CD8-positive, alpha-beta memory T cell (primary cell): ENCODE results near the gene LYPD6. TPM values are rescaled to one million over a fixed set of nuclear protein-coding genes. Genes with fewer than 3 reads are reported as not detected.

Experiments
- CTCF ChIA-PET: fragments of 350-600 bp; sonication (Branson Sonifier 250); formaldehyde crosslinking; loops from one replicate; lab custom pipeline; 2021; ENCODE audit warnings: antibody characterized with exemption; lab: Charles Lee
- POLR2A ChIA-PET: fragments of 350-600 bp; sonication (Branson Sonifier 250); formaldehyde crosslinking; loops from one replicate; lab custom pipeline; 2021; ENCODE audit warnings: antibody characterized with exemption; lab: Charles Lee
- DNase-seq, 5 donors: peaks; one replicate each; pipeline versions ENCODE4 v3.0.0 to v3.0.0-alpha.2; 2020 to 2022; ENCODE audit warnings: mixed read lengths in 1 of 5
- H3K27ac ChIP-seq: one replicate; pipeline ENCODE4 v1.7.0; 2013; ENCODE audit warnings: low read depth, mild to moderate bottlenecking, low read length, moderate library complexity
- H3K27me3 ChIP-seq: 2 replicates; pipeline ENCODE4 v1.7.0; 2013; ENCODE audit warnings: low read length, mild to moderate bottlenecking; ENCODE audit not compliant: insufficient read depth, poor library complexity, severe bottlenecking
- H3K36me3 ChIP-seq: 2 replicates; pipeline ENCODE4 v1.7.0; 2013; ENCODE audit warnings: mild to moderate bottlenecking, low read length, moderate library complexity; ENCODE audit not compliant: insufficient read depth
- H3K4me1 ChIP-seq: 2 replicates; pipeline ENCODE4 v1.7.0; 2013; ENCODE audit warnings: mild to moderate bottlenecking, low read length, moderate library complexity; ENCODE audit not compliant: insufficient read depth
- H3K4me3 ChIP-seq: 2 replicates; pipeline ENCODE4 v1.7.0; 2013; ENCODE audit warnings: mild to moderate bottlenecking, low read length
- H3K9me3 ChIP-seq: 2 replicates; pipeline ENCODE4 v1.7.0; 2013; ENCODE audit warnings: mild to moderate bottlenecking, low read length
- H3K27ac Mint-ChIP-seq, 8 donors: one replicate each; pipeline ENCODE4 v1.8.0; 2020 to 2021; ENCODE audit warnings: mixed read lengths in 8 of 8, mild to moderate bottlenecking in 6 of 8, inconsistent platforms in 3 of 8, moderate library complexity in 3 of 8
- H3K27me3 Mint-ChIP-seq, 2 donors: one replicate each; pipeline ENCODE4 v1.8.0; 2020 to 2021; ENCODE audit warnings: mixed read lengths in 2 of 2, mild to moderate bottlenecking in 1 of 2, moderate library complexity in 1 of 2
- H3K36me3 Mint-ChIP-seq, 3 donors: one replicate each; pipeline ENCODE4 v1.8.0; 2020 to 2021; ENCODE audit warnings: mixed read lengths in 3 of 3, inconsistent platforms in 1 of 3, mild to moderate bottlenecking in 1 of 3
- H3K4me1 Mint-ChIP-seq, 3 donors: one replicate each; pipeline ENCODE4 v1.8.0; 2020 to 2021; ENCODE audit warnings: mixed read lengths in 3 of 3, inconsistent platforms in 1 of 3, mild to moderate bottlenecking in 1 of 3
- H3K4me3 Mint-ChIP-seq, 7 donors: one replicate each; pipeline ENCODE4 v1.8.0; 2020 to 2021; ENCODE audit warnings: mixed read lengths in 7 of 7, mild to moderate bottlenecking in 6 of 7, moderate library complexity in 4 of 7, inconsistent platforms in 2 of 7
- H3K9me3 Mint-ChIP-seq, 5 donors: one replicate each; pipeline ENCODE4 v1.8.0; 2020 to 2022; ENCODE audit warnings: mixed read lengths in 5 of 5, mild to moderate bottlenecking in 3 of 5, moderate library complexity in 2 of 5, inconsistent platforms in 1 of 5
- polyA plus RNA-seq: library from polyadenylated mRNA; unstranded; fragments of 300-500 nt; fragmentation: Illumina TruSeq; gene quantifications from one replicate; pipeline ENCODE4 v1.2.3, GENCODE V29; 2021
- total RNA-seq, 2 experiments: library from RNA; stranded (reverse); gene quantifications; one replicate each; pipeline ENCODE4 v1.2.3, GENCODE V29; 2021

LYPD6 gene
- total and polyA plus RNA-seq, 3 experiments from 2014 or later, result not detected

DNA sequence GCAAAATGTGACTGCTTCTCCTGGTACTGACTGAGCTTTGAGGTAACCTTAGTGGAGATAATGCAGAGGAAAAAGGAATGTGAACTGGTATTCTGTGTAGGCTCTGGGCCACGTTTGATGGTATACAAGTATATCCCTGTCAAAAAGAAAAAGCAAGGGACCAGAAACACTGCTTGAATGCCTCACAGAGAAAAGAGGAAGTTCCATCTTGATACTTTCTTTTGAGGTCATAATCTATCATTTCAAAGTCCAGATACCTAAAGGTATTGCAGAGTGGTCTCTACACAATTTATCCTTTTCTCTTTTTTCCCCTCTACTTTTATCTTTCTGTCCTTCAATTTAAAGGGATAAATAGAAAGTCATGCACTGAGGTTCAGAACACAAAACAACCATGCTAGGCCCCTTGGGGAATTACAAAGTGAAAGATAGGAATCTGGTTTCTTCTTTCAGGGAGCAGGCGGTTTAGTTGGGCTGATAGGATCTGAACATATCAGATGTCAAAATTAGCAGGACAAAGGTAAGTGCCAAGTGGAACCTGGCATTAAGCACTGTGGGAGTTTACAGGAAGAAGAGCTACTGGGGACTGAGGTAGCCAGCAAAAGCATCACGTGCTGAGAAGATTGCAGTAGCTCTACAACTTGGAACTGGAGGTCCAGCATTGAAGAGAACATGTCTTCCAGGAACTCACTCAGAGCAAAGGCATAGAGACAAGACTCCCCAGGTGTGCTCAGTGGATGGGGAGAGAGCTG lies 121.2 kb downstream of the LYPD6 start:
- Mint-ChIP-seq H3K4me1 (peaks cover 0 to 4% (median 0%) of the 10 kb centered on the region in 3 donors), H3K36me3 (no peaks in the 10 kb centered on the region), H3K4me3 (no peak overlapping the region), H3K27ac (no peak overlapping the region), H3K27me3 (peaks cover 2 to 7% of the 10 kb centered on the region in 2 donors), H3K9me3 (peaks cover 0 to 6% (median 0%) of the 10 kb centered on the region in 5 donors)
- H3K4me1 ChIP-seq, result no peaks in the 10 kb centered on the region
- POLR2A ChIA-PET, result no interaction called here
- H3K4me3 ChIP-seq, result no peak overlapping the region
- H3K36me3 ChIP-seq, result no peaks in the 10 kb centered on the region
- DNase-seq, result no peak
- CTCF ChIA-PET, result no interaction called here
- no peak overlapping the region for H3K27ac ChIP-seq
- no peaks in the 10 kb centered on the region for H3K9me3 ChIP-seq
- H3K27me3 ChIP-seq, result no peaks in the 10 kb centered on the region

DNA sequence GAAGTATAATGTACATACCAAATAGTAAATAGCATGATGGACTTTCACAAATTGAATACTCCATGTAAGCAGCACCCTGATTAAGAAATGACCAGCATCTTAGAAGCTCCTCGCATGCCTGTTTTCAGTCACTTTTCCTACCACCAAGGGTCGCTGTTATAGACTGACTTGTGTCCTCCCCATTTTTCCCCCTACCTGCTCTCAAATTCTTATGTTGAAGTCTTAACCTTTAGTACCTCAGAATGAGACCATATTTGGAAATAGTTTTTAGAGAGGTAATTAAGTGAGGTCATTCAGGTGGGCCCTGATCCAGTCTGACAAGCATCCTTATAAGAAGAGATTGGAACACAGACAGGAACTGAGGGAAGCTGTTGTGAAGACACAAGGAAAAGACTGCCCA lies 125.9 kb downstream of the LYPD6 start:
- Histone ChIP-seq H3K4me1 (no peaks in the 10 kb centered on the region), H3K27ac (no peak overlapping the region), H3K9me3 (no peaks in the 10 kb centered on the region), H3K36me3 (no peaks in the 10 kb centered on the region), H3K27me3 (no peaks in the 10 kb centered on the region), H3K4me3 (no peak overlapping the region)
- H3K4me1 Mint-ChIP-seq, result peaks cover 0 to 4% (median 0%) of the 10 kb centered on the region in 3 donors
- no peak overlapping the region for H3K4me3 Mint-ChIP-seq
- POLR2A ChIA-PET, result no interaction called here
- no peak overlapping the region for H3K27ac Mint-ChIP-seq
- no peak for DNase-seq
- peaks cover 17 to 35% (median 22%) of the 10 kb centered on the region in 5 donors for H3K9me3 Mint-ChIP-seq
- no peaks in the 10 kb centered on the region for H3K36me3 Mint-ChIP-seq
- peaks cover 2 to 3% of the 10 kb centered on the region in 2 donors for H3K27me3 Mint-ChIP-seq
- CTCF ChIA-PET, result no interaction called here

DNA sequence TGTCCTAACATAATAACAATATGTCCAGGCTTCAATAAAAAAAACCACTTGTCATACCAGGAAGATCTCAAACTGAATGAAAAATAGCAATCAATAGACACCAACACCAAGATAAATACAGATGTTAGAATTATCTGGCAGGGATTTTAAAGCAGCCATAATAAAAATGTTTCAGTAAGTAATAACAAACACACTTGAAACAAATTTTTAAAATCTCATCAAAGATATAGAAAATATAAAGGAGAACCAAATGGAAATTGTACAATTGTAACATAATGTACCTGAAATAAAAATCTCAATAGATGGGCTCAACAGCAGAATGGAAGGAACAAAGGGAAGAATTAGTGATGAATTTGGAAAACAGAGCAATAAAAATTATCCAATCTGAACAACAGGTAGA lies 128.1 kb downstream of the LYPD6 start:
- H3K4me3 Mint-ChIP-seq, result no peak overlapping the region
- no peaks in the 10 kb centered on the region for H3K9me3 ChIP-seq
- POLR2A ChIA-PET, result no interaction called here
- H3K27ac Mint-ChIP-seq, result no peak overlapping the region
- CTCF ChIA-PET, result no interaction called here
- no peaks in the 10 kb centered on the region for H3K36me3 ChIP-seq
- peaks cover 0 to 4% (median 0%) of the 10 kb centered on the region in 3 donors for H3K4me1 Mint-ChIP-seq
- H3K27ac ChIP-seq, result no peak overlapping the region
- no peaks in the 10 kb centered on the region for H3K36me3 Mint-ChIP-seq
- H3K27me3 ChIP-seq, result no peaks in the 10 kb centered on the region
- no peak for DNase-seq
- no peak overlapping the region for H3K4me3 ChIP-seq
- peaks cover 22 to 39% (median 22%) of the 10 kb centered on the region in 5 donors for H3K9me3 Mint-ChIP-seq
- H3K27me3 Mint-ChIP-seq, result peaks cover 2 to 3% of the 10 kb centered on the region in 2 donors
- no peaks in the 10 kb centered on the region for H3K4me1 ChIP-seq

DNA sequence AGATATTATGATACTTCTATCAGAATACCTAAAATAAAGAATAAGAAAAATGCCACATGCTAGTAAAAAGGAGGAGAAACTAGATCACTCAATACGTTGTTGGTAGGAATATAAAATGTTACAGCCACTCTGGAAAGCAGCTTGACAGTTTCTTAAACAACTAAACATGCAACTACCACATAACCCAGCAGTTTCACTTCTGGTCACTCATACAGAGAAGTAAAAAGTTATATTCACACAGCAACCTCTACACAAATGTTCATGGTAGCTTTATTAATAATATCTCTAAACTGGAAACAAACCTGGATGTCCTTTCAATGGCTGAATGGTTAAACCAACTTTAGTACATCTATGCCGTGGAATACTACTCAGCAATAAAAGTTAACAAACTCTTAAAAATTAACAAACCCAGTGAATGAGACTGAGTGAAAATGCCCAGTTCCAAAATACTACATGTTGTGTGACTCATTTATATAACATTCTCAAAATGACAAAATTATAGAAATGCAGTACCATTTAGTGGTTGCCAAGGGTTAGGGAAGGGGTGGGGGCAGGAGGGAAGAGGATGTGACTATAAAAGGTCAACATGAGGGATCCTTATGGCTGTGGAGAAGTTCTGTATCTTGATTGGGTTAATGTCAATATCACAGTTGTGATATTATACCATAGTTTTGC lies 133.1 kb downstream of the LYPD6 start:
- Mint-ChIP-seq H3K27me3 (no peaks in the 10 kb centered on the region), H3K36me3 (no peaks in the 10 kb centered on the region), H3K27ac (no peak overlapping the region), H3K4me3 (no peak overlapping the region), H3K4me1 (no peaks in the 10 kb centered on the region), H3K9me3 (peaks cover 12 to 23% (median 15%) of the 10 kb centered on the region in 5 donors)
- H3K9me3 ChIP-seq, result no peaks in the 10 kb centered on the region
- H3K27ac ChIP-seq, result no peak overlapping the region
- POLR2A ChIA-PET, result no interaction called here
- no peaks in the 10 kb centered on the region for H3K4me1 ChIP-seq
- no peak overlapping the region for H3K4me3 ChIP-seq
- DNase-seq, result no peak
- CTCF ChIA-PET, result no interaction called here
- H3K27me3 ChIP-seq, result no peaks in the 10 kb centered on the region
- no peaks in the 10 kb centered on the region for H3K36me3 ChIP-seq

DNA sequence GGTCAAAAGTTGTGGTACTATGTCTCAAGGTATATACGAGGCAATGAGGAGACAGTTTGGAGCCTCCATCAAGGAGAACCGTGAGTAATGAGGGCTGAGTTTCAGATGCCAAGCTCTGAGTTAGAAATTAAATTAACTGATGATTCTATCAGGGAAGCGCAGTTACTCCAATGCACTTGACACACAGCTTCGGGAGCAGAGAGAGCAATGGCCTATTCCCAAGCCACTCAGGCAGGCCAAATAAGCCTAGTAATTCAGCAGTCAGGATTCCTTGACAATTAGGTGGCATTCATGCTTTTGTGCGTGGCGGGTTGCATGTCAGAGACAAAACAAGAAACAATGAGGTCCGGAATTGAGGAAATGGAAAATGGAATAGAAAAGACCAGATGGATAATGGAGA lies 134.0 kb downstream of the LYPD6 start:
- no peak overlapping the region for H3K27ac ChIP-seq
- H3K4me1 ChIP-seq, result no peaks in the 10 kb centered on the region
- Mint-ChIP-seq H3K36me3 (no peaks in the 10 kb centered on the region), H3K4me3 (no peak overlapping the region), H3K9me3 (peaks cover 3 to 14% (median 8%) of the 10 kb centered on the region in 5 donors), H3K27me3 (no peaks in the 10 kb centered on the region), H3K4me1 (no peaks in the 10 kb centered on the region), H3K27ac (no peak overlapping the region)
- no peaks in the 10 kb centered on the region for H3K9me3 ChIP-seq
- no peaks in the 10 kb centered on the region for H3K36me3 ChIP-seq
- ChIA-PET POLR2A (no interaction called here), CTCF (no interaction called here)
- no peak overlapping the region for H3K4me3 ChIP-seq
- DNase-seq, result no peak
- H3K27me3 ChIP-seq, result no peaks in the 10 kb centered on the region

DNA sequence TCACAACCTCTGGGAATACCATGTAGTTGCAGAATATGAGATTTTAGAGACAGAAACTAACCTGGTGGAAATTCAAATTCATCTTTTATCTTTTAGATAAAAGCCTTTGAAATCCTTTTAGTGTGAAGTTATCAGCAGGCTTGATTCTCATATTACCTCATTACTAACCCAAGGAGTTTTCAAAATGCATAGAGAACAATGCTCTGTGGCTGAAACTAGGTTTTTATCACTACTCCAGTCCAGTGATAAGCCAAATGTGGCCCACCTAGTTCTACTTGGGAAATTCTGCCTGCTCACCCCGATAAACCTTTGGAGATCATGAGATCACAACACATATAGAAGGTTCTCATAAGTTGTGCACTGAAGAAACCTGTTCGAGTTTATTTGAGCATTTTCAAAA lies 135.5 kb downstream of the LYPD6 start:
- Mint-ChIP-seq H3K4me1 (no peaks in the 10 kb centered on the region), H3K4me3 (no peak overlapping the region), H3K27ac (no peak overlapping the region), H3K9me3 (peaks cover 0 to 6% (median 4%) of the 10 kb centered on the region in 5 donors), H3K27me3 (no peaks in the 10 kb centered on the region), H3K36me3 (no peaks in the 10 kb centered on the region)
- Histone ChIP-seq H3K9me3 (no peaks in the 10 kb centered on the region), H3K4me3 (no peak overlapping the region), H3K36me3 (no peaks in the 10 kb centered on the region), H3K4me1 (no peaks in the 10 kb centered on the region), H3K27me3 (no peaks in the 10 kb centered on the region), H3K27ac (no peak overlapping the region)
- DNase-seq, result no peak
- CTCF ChIA-PET, result no interaction called here
- POLR2A ChIA-PET, result no interaction called here

DNA sequence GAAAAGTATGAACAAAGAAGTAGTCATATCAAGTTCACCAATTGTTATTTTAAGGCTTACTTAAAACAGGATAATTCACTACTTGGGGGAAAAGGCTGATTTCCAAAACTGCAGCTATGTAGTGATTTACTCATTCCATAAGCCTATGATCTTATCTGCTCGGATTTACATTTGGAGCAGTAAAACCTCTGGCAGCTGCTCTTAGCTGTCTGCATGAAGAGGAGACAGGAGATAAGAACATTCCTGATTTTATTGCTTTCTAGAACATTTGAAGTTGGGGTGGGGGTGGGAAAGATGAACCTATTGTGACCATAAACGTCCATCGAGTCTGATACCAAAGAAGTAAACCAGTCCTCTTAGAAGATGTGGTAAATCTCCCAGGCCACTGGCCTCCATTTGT lies 136.2 kb downstream of the LYPD6 start:
- Histone ChIP-seq H3K4me1 (no peaks in the 10 kb centered on the region), H3K27me3 (no peaks in the 10 kb centered on the region), H3K27ac (no peak overlapping the region), H3K4me3 (no peak overlapping the region), H3K9me3 (no peaks in the 10 kb centered on the region), H3K36me3 (no peaks in the 10 kb centered on the region)
- Mint-ChIP-seq H3K36me3 (no peaks in the 10 kb centered on the region), H3K4me1 (no peaks in the 10 kb centered on the region), H3K4me3 (no peak overlapping the region), H3K9me3 (peaks cover 0 to 3% (median 2%) of the 10 kb centered on the region in 5 donors), H3K27me3 (no peaks in the 10 kb centered on the region), H3K27ac (no peak overlapping the region)
- no peak for DNase-seq
- CTCF ChIA-PET, result no interaction called here
- POLR2A ChIA-PET, result no interaction called here

DNA sequence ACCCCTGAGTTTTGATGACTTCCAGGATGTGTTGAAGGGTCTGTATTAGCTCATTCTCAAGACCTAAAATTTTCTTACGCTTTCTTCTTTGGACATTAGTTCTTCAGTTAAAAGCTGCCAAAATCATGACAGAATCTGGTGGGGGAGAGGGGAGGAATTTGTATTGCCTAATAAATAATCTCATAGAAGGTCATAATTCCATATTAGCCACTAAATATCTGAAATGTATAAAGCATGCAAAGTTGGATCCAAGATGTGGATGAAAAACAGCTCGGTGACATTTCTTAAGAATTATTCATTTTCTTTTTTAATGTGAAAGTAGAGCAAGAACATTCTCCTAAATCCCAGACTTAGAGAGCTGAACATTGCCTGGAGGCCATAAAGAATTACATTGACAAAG lies 137.0 kb downstream of the LYPD6 start:
- CTCF ChIA-PET, result no interaction called here
- no peaks in the 10 kb centered on the region for H3K4me1 Mint-ChIP-seq

More for the DNA sequence above, 137.0 kb downstream of the LYPD6 start:
- DNase-seq, result no peak
- H3K27me3 ChIP-seq, result no peaks in the 10 kb centered on the region
- Mint-ChIP-seq H3K9me3 (no peaks in the 10 kb centered on the region), H3K4me3 (no peak overlapping the region), H3K36me3 (no peaks in the 10 kb centered on the region), H3K27me3 (no peaks in the 10 kb centered on the region), H3K27ac (no peak overlapping the region)
- no peak overlapping the region for H3K27ac ChIP-seq
- H3K9me3 ChIP-seq, result no peaks in the 10 kb centered on the region
- H3K36me3 ChIP-seq, result no peaks in the 10 kb centered on the region
- POLR2A ChIA-PET, result no interaction called here
- no peak overlapping the region for H3K4me3 ChIP-seq
- no peaks in the 10 kb centered on the region for H3K4me1 ChIP-seq
